GM10266 (cell line): ENCODE measurements around the gene GLT6D1.
"Not testable (repeated sequence)": the region's sequence is repeated elsewhere in the genome, so short reads cannot be mapped to it uniquely, and the experiment has no call there.

Source experiments
- DNase-seq: peaks from one replicate; pipeline ENCODE4 v3.0.0; 2012; ENCODE audit errors: extremely low spot score
- TF ChIP-seq, protein P1 (sequence below): IDR thresholded peaks from 2 replicates; pipeline ENCODE4 v1.5.1; 2012; ENCODE audit warnings: mild to moderate bottlenecking, low read depth; ENCODE audit not compliant: control insufficient read depth, insufficient read depth; ENCODE audit errors: missing control alignments

Gene GLT6D1

DNA sequence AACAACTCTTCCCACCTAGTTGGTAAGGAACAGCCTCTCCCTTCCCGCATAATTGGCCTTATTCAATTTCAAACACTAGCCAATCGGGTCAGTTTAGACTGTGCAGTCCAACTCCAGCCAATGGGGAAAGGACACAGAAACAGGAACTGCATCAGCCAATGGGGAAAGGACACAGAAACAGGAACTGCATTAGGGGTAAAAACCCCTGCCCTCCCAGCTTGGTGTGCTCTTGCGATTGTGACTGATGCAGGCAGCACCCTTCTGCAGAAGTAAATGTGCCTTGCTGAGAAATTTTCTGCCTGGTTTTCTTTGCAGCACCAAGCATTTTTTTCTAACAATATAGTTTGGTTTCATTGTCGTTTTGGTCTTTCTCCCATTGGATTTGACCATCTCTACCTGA, 8.5 kb upstream of the GLT6D1 start:
- TF ChIP-seq, protein P1, sequence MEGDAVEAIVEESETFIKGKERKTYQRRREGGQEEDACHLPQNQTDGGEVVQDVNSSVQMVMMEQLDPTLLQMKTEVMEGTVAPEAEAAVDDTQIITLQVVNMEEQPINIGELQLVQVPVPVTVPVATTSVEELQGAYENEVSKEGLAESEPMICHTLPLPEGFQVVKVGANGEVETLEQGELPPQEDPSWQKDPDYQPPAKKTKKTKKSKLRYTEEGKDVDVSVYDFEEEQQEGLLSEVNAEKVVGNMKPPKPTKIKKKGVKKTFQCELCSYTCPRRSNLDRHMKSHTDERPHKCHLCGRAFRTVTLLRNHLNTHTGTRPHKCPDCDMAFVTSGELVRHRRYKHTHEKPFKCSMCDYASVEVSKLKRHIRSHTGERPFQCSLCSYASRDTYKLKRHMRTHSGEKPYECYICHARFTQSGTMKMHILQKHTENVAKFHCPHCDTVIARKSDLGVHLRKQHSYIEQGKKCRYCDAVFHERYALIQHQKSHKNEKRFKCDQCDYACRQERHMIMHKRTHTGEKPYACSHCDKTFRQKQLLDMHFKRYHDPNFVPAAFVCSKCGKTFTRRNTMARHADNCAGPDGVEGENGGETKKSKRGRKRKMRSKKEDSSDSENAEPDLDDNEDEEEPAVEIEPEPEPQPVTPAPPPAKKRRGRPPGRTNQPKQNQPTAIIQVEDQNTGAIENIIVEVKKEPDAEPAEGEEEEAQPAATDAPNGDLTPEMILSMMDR, result no peak
- no peak for DNase-seq

DNA sequence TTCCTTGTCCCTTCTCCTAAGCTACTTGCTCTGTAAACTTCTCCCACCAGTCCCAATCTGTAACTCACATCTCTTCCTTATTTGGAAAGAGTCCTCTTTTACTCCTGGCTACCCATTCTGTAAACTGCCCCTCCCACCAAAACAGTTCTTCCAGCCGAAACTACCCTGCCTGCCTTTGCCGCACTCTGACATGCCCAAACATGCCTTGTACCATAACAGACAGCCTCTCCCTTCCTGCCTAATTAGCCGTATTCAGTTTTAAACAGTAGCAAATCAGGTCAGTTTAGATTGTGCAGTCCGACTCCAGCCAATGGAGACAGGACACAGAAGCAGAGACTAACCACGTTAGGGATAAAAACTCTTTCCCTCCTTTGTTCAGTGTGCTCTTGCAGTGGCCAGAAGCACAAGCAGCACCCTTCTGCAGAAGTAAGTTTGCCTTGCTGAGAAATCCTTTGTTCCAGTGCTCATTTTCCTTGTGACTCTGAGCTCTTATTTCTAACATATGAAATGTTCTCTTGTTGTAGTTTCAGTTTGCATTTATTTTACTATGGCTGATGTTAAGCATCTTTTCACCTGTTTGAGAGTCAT, 5.4 kb upstream of the GLT6D1 start:
- DNase-seq, result no peak
- TF ChIP-seq, protein P1, result no peak

DNA sequence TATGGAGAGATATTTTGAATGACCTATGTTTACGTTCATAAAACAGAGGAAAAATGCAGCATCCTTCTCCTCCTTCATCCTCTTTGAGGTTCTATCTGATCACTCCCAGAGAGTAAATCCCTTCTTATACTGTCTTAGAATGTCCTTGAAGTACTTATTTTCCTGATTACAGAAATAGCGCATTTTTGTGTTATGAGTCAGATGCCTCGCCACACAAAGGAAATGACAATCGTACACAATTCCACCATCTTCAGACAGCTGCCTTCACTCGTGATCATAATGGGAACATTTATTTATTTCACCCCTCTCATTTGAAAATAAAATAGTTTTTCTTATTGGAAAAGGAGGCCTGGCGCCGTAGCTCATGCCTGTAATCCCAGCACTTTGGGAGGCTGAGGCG, 2.4 kb upstream of the GLT6D1 start:
- TF ChIP-seq, protein P1, result no peak
- no peak for DNase-seq

DNA sequence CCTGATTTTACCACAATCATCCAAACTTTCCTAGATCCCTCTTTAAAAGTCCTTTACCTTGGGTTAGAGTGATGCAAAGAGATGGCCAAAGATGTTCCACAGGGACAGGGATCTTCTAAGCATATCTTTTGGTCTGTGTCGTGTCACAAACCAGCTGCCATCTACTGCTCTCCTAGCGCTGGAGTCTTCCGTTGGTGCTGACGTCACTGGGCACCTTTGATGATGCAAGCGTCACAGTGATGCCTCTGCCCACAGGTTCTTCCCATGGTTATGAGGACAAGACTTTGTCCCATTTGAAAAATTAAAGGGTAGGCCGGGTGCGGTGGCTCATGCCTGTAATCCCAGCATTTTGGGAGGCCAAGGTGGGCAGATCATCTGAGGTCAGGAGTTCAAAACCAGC, 1.7 kb upstream of the GLT6D1 start:
- DNase-seq, result no peak
- TF ChIP-seq, protein P1, result no peak

DNA sequence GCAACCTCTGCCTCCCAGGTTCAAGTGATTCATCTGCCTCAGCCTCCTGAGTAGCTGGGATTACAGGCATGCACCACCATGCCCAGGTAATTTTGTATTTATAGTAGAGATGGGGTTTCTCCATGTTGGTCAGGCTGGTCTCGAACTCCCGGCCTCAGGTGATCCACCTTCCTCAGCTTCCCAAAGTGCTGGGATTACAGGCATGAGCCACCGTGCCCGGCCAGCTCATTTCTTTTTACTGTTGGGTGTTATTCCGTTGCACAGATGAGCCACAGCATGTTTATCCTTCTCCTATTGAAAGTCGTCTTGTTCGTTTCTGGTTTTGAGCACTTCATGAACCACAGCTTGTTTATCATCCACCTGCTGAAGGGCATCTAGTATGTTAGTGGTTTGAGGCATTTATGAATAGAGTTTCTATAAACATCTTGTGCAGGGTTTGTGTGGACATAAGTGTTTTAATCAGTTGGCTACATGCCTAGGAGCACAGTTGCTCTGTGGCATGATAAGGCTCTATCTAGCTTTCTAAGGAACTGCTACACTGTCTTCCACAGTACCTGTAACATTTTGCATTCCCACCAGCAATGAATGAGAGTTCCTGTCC, 2.3 kb downstream of the GLT6D1 start:
- not testable (repeated sequence) for DNase-seq

DNA sequence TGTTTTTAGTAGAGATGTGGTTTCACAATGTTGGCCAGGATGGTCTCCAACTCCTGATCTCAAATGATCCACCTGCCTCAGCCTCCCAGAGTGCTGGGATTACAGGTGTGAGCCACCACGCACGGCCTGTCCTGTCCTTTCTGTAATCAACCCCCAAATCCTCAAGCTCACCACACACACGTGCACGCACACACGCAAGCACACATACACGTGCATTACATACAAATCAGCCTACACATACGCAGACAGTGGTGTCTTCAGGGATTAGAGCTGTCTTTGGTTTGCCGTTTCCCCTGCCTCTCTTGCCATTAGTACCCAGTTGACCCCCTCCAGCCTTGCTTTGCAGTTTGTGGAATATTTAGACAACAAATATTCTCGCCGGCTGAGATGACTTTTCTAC, 6.5 kb downstream of the GLT6D1 start:
- DNase-seq, result no peak
- TF ChIP-seq, protein P1, result no peak

DNA sequence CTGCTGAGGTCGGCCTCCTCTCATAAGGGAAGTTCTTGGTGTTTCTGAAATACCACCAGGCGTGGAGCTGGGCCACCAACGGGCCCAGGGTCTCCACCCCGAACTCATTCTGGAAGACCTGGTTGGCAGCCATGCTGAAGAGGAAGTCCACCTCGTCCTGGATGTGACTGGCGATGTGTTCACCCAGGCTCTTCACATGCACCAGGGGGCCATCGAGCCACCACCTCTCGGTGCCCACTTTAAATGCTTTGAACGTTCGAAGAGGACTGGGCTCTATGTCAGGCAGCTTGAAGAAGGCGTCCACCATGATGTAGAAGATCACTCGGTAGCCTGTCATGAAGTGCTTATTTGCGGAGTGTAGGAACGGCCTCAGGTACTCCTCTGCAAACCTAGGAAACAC, 15.1 kb downstream of the GLT6D1 start:
- TF ChIP-seq, protein P1, result no peak
- DNase-seq, result no peak

DNA sequence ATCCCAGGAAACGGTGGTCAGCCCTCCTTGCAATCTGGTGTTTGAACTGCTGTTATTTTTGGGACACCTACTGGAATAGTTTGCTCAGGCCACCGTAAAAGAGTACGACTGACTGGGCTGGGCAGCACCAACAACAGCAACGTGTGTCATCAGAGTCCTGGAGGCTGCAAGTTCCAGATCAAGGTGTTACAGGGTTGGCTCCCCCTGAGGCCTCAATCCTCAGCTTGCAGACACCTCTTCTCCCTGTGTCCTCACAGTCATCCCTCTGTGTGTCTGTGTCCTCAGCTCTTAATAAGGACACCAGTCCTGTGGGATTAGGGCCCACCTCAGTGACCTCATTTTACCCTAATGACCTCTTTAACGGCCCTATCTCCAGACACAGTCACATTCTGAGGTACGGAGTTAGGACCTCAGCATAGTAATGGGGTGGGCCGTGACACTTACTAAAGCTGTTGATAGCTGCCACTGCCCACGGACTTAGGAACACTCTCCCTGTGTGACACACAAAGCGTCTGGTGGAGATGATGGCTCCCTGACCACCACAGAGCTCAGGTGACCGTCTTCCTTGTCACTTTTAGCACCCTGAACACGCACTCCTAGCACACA, 16.8 kb downstream of the GLT6D1 start:
- no peak for DNase-seq
- TF ChIP-seq, protein P1, result no peak
